Kidney glomerular epithelial cell (primary cell): ENCODE measurements around the gene CYP26C1.

Source experiments
- DNase-seq: peaks from one replicate; lab custom pipeline; 2025; lab: John Stamatoyannopoulos, UW

CYP26C1 gene

GRCh38 chr10:93059975-93060886 lies at the start of gene CYP26C1:
Gene CYP26C1 (plus strand): TSS chr10:93060798. CDS start chr10:93061264, 466 bp downstream.
- no peak for DNase-seq

- DNase-seq, result no peak
Observed at GRCh38 chr10:93015722-93016121, 44.9 kb upstream of the CYP26C1 start.

DNA sequence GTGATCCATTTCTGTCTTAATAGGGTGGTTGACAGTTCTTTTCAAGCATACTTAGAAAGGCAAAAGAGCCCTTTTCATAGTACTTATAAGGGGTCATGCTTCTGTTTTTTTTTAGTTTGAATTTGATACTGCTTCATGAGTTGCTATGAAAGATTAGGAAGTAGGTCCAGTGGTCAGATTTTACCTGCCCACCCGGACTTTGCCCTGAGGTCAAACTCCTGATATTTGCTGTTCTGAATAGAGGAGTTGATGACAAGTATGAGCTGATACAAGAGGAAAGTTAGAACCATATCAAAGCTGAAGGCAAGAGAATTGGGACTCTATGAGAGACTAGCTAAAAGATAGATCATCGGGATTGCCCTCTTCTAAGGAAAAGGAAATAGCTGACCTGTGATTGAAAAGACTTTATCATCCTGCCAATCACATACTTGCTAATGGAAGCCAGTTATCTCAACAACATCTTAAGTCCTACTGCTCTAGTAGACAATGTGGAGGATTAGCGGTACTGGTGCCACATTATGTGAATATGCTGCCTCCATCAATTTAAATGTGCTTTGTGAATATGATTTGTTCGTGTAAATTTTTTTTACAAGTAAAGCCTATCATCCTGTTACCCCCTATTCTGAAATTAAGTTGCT lies 37.5 kb upstream of the CYP26C1 start:
- DNase-seq, result no peak

GRCh38 chr10:93026072-93026471 lies 34.5 kb upstream of the CYP26C1 start:
- DNase-seq, result no peak

DNA sequence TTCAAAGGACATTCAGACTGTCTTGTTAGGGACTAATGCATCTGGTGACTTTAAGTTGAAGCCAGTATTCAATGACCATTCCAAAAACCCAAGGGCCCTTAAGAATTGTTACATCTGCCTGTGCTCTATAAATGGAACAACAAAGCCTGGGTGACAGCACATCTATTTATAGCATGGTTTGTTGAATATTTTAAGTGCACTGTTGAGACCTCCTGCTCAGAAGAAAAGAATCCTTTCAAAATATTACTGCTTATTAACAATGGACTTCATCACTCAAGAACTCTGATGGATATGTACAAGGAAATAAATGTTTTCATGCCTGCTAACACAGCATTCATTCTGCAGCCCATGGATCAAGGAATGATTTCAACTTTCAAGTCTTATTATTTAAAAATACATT lies 33.1 kb upstream of the CYP26C1 start:
- DNase-seq, result no peak

- no peak for DNase-seq
Observed at GRCh38 chr10:93028883-93029282, 31.7 kb upstream of the CYP26C1 start.

- peak; percentile 23 for DNase-seq
Observed at GRCh38 chr10:93030409-93030808, 30.2 kb upstream of the CYP26C1 start.

DNA sequence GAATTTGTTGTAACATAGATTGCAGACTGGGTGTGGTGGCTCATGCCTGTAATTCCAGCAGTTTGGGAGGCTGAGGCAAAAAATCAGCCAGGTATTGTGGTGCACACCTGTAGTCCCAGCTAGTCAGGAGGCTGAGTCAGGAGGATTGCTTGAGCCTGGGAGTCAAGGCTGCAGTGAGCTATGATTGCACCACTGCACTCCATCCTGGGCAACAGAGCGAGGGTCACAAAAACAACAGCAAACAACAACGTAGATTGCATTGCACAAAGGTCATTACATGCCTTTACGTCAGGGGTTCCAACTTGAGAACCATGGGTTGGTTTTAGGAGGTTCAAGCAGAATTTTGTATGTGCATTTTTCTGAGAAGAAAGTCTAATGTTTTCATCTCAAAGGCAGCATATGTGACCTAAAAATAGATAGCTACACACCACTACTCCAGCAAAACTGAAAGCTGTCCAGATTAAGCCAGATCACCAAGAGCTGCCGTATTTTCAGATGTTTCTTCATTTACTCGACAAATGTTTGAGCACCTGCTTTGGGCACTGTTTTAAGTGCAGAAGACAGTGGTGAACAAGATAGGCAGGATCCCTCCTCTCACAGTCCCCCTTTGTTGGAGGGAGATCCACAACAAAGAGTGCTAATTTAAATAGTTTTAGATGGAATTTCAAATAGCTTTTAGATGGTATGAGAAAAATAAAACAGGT lies 28.3 kb upstream of the CYP26C1 start:
- no peak for DNase-seq

DNA sequence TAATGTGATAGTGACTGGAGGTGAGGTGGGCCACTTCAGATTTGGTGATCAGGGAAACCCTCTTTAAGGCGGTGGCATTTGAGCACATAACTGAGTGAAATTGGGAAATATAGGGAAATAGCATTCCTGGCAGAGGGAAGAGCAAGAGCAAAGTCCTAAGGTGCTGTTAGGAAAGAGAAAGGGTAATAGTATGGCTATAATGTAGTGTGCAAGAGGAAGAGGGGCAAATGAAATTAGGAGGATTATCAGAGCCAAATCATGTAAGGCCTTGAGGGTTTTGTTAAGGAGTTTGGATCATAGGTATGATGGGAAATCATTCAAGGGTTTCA lies 27.8 kb upstream of the CYP26C1 start:
- no peak for DNase-seq

DNA sequence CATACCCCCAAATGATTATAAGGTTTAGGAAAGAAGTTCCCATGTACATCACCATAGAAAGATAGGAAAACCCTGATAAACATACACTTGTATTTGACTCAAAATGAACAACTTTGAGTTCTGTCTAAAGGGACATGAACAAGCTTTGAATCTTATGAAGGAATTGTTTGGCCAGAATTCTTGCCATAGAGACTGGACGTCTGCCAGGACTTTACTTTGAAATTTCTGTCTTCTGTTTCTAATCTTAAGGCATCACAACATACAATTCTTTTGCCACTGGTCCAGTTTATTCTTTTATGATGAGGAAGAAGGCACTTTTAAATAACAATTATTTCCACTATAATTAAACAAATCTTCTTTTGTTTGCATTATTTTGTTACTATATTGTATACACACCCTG lies 26.2 kb upstream of the CYP26C1 start:
- DNase-seq, result no peak

- no peak for DNase-seq
Observed at GRCh38 chr10:93039110-93039509, 21.5 kb upstream of the CYP26C1 start.

GRCh38 chr10:93039721-93040120 lies 20.9 kb upstream of the CYP26C1 start:
- DNase-seq, result no peak

- DNase-seq, result no peak
Observed at GRCh38 chr10:93054486-93054885, 6.1 kb upstream of the CYP26C1 start.

GRCh38 chr10:93058139-93058538 lies 2.5 kb upstream of the CYP26C1 start:
- no peak for DNase-seq

GRCh38 chr10:93060887-93061593 lies 442 bp downstream of the CYP26C1 start:
- no peak for DNase-seq

DNA sequence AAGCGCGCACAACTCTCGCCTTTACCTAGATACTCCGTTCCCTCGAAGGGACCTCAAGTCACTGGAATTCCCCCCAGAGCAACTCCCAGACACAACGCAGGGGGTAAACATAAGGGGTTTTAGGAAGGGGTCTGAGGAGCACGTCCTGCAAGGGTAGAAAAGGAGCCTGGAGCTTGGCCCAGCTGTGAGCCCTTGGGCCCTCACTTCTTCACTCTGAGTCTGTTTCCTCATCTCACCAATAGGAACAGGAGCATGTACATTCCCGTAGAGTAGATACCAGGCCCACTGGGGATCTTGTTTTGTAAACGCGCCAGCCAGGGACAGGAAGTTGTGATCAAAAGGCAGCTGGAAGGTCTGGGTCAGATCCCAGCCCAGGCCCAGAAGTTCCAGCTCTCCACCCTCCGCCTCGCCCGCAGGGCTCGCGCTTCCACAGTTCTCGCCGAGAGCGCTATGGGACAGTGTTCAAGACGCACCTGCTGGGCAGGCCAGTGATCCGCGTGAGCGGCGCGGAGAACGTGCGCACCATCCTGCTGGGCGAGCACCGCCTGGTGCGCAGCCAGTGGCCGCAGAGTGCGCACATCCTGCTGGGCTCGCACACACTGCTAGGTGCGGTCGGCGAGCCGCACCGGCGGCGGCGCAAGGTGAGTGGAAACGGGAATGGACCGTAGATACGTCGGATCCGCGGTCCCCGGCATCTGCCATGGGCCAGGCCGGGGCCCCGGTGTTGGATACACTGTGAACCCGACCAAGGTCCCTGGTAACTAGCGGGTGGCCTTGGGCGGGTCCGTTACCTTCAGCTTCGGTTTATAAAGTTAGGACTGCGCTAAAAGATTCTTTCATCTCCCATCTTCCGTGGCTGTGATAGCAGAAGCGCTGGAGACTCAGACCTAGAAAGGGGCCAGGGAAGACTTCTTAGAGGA lies 1.3 kb downstream of the CYP26C1 start:
- DNase-seq, result no peak

DNA sequence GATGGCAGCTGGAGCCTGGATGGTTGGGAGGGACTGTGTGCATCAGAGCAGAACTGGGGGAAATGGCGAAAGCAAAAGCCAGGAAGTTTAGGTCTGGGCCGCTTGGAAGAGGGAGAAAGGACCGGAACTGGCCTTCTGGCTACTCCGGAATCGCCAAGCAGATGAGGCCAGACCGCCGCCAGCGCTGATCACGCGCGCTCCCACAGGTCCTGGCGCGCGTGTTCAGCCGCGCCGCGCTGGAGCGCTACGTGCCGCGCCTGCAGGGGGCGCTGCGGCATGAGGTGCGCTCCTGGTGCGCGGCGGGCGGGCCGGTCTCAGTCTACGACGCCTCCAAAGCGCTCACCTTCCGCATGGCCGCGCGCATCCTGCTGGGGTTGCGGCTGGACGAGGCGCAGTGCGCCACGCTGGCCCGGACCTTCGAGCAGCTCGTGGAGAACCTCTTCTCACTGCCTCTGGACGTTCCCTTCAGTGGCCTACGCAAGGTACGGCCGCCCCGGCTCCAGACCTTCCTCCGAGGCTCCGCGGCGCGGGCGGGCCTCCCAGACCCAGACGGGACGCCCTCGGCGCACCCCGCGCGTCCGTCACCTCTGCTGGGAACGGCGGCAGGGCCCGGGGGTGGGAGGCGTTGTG lies 2.0 kb downstream of the CYP26C1 start:
- peak; percentile 16 for DNase-seq

DNA sequence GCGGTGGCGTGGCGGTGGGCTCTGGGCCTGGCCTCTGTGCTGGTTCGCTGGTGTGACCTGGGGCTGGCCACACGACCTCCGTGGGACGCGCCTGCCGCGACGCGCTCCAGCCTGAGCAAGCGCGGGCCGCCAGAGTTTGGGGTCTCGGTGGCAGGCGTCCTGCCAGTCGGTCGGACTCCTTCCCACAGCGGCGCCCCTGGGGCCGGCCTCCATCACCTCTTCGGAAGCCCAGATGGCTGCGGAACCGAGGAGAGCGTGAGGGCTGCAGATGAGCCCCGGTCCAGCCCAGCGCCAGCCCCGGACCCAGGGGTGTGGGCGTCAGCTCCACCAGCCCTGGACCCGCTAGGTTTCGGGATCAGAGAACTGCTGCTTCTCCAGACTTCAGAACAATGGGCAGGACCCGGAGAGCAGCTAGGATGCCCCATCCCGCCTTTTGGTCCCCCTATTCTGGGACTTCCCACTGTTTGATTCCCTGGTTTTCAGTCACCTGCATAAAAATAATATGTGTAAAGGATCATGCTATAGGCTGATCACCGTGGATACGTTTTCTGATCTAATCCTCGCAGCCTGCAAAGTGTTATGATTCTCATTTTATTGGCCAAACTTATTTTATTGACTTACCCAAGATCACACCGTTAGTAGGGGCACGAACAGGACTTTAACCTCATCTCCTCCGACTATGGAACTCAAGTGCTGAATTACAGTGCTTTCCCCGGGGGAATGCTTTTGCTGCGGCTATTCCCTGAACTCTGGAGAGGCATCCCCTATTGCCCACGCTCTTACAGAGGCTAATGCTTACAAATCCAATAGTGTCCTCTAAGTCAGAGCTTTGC lies 2.8 kb downstream of the CYP26C1 start:
- no peak for DNase-seq

GRCh38 chr10:93063977-93064660 lies 3.5 kb downstream of the CYP26C1 start:
- DNase-seq, result no peak
